ENCODE results near the gene EFNA4.

GRCh38 chr1:155110381-155110780 is 46.8 kb downstream of the EFNA4 start:
- TF ChIP-seq CTCF (conservative IDR thresholded peaks at IDR 0.05 in 1 of 2, IDR thresholded peaks at IDR 0.05 in 1 of 2; ENCODE audit: low read depth in 1 of 2, low read length in 2 of 2) (no peak), EZH2 (IDR thresholded peaks at IDR 0.05; ENCODE audit: low read length, missing control alignments) (no peak)

Measured in fibroblast of lung (primary cell).